ENCODE measurements around the gene MAST3. TPM values are rescaled to one million over a fixed set of nuclear protein-coding genes. Genes with fewer than 3 reads are reported as not detected.

Gene MAST3
- total RNA-seq, 2 donors from 2014 or later, result 30.3 to 31.4 TPM

GRCh38 chr19:18123819-18124218 is 26.2 kb downstream of the MAST3 start:
- Mint-ChIP-seq H3K27ac (no peak overlapping the region), H3K4me1 (ENCODE audit: low read depth in 2 of 2) (peaks cover 25 to 26% of the 10 kb centered on the region in 2 donors), H3K27me3 (no peaks in the 10 kb centered on the region), H3K9me3 (no peaks in the 10 kb centered on the region), H3K4me3 (no peak overlapping the region), H3K36me3 (peaks cover 9% of the 10 kb centered on the region)
- ATAC-seq (no peak), DNase-seq (ENCODE audit: low spot score) (no peak)

DNA sequence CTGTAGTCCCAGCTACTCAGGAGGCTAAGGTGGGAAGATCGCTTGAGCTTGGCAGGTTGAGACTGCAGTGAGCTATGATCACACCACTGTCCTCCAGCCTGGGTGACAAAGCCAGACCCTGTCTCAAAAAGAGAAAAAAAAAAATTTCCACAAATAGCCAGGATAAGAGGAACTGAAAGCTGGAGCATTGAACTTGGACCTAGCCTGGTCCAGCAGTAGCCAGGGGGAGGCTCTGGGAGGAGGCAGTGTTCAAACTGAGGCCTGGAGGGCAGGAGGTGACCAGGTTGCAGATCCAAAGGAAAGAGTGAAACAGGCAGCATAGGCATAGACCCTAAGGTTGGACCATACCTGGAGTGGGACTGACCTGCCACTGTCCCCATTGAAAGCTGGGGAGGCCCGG is 28.5 kb downstream of the MAST3 start:
- peaks cover 10 to 13% of the 10 kb centered on the region in 2 donors for H3K4me1 Mint-ChIP-seq (ENCODE audit: low read depth in 2 of 2)
- no peak overlapping the region for H3K4me3 Mint-ChIP-seq
- no peaks in the 10 kb centered on the region for H3K9me3 Mint-ChIP-seq
- peaks cover 9% of the 10 kb centered on the region for H3K36me3 Mint-ChIP-seq
- ATAC-seq, result no peak
- no peak for DNase-seq (ENCODE audit: low spot score)
- no peaks in the 10 kb centered on the region for H3K27me3 Mint-ChIP-seq
- H3K27ac Mint-ChIP-seq, result peak overlapping the region; percentile 63 to 71

GRCh38 chr19:18128044-18128443 is 30.5 kb downstream of the MAST3 start:
- H3K9me3 Mint-ChIP-seq, result no peaks in the 10 kb centered on the region
- DNase-seq (ENCODE audit: low spot score), result peak; percentile 84
- H3K27ac Mint-ChIP-seq, result peak overlapping the region; percentile 93 to 97
- no peaks in the 10 kb centered on the region for H3K27me3 Mint-ChIP-seq
- ATAC-seq, result peak; percentile 92 to 97
- peaks cover 9% of the 10 kb centered on the region for H3K36me3 Mint-ChIP-seq
- peaks cover 10 to 16% of the 10 kb centered on the region in 2 donors for H3K4me1 Mint-ChIP-seq (ENCODE audit: low read depth in 2 of 2)
- peak overlapping the region; percentile 74 for H3K4me3 Mint-ChIP-seq

DNA sequence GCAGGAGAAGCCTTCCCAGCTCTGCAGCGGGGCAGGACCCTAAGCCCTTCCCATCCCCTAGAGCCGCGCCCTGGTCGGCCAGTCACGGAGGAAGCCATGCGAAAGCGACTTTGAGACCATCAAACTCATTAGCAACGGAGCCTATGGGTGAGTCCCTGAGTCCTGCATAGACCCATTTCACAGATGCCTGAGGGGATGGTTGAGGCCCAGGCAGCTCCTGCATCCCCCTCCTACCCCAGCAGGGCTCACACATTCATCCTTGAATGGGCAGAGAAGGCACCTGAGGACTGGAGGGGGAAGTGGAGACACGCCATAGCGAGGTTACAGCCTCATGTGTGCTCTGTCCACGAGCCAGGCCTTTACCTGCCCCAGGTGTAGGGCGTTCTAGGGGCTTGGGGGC is 31.2 kb downstream of the MAST3 start:
- no peaks in the 10 kb centered on the region for H3K27me3 Mint-ChIP-seq
- peaks cover 9% of the 10 kb centered on the region for H3K36me3 Mint-ChIP-seq
- ATAC-seq (no peak), DNase-seq (ENCODE audit: low spot score) (no peak)
- H3K9me3 Mint-ChIP-seq, result no peaks in the 10 kb centered on the region
- peak overlapping the region; percentile 93 to 97 for H3K27ac Mint-ChIP-seq
- no peak overlapping the region for H3K4me3 Mint-ChIP-seq
- peaks cover 10 to 13% of the 10 kb centered on the region in 2 donors for H3K4me1 Mint-ChIP-seq (ENCODE audit: low read depth in 2 of 2)

GRCh38 chr19:18130523-18131242 is 33.1 kb downstream of the MAST3 start:
- peaks cover 10 to 14% of the 10 kb centered on the region in 2 donors for H3K4me1 Mint-ChIP-seq (ENCODE audit: low read depth in 2 of 2)
- no peak for DNase-seq (ENCODE audit: low spot score)

GRCh38 chr19:18131841-18132596 is 34.4 kb downstream of the MAST3 start:
- Mint-ChIP-seq H3K27me3 (no peaks in the 10 kb centered on the region), H3K36me3 (peaks cover 4% of the 10 kb centered on the region), H3K4me3 (no peak overlapping the region), H3K9me3 (no peaks in the 10 kb centered on the region), H3K27ac (no peak overlapping the region), H3K4me1 (ENCODE audit: low read depth in 2 of 2) (peaks cover 10 to 16% of the 10 kb centered on the region in 2 donors)
- no peak for DNase-seq (ENCODE audit: low spot score)
- no peak for ATAC-seq

More at GRCh38 chr19:18130523-18131242, 33.1 kb downstream of the MAST3 start:
- Mint-ChIP-seq H3K27ac (peak overlapping the region in 1 of 2 donors; percentile 23), H3K36me3 (peaks cover 9% of the 10 kb centered on the region), H3K4me3 (no peak overlapping the region), H3K27me3 (no peaks in the 10 kb centered on the region), H3K9me3 (no peaks in the 10 kb centered on the region)
- ATAC-seq, result no peak

- Mint-ChIP-seq H3K4me1 (ENCODE audit: low read depth in 2 of 2) (peaks cover 0 to 14% of the 10 kb centered on the region in 2 donors), H3K27ac (peak overlapping the region in 1 of 2 donors; percentile 58), H3K36me3 (peaks cover 10% of the 10 kb centered on the region), H3K4me3 (no peak overlapping the region), H3K27me3 (no peaks in the 10 kb centered on the region), H3K9me3 (no peaks in the 10 kb centered on the region)
- no peak for DNase-seq (ENCODE audit: low spot score)
- no peak for ATAC-seq
These were observed 38.4 kb downstream of the MAST3 start for GRCh38 chr19:18135712-18136584.

GRCh38 chr19:18137242-18137641 is 39.7 kb downstream of the MAST3 start:
- Mint-ChIP-seq H3K36me3 (peaks cover 10% of the 10 kb centered on the region), H3K27me3 (no peaks in the 10 kb centered on the region), H3K4me1 (ENCODE audit: low read depth in 2 of 2) (peaks cover 0 to 11% of the 10 kb centered on the region in 2 donors), H3K9me3 (no peaks in the 10 kb centered on the region), H3K27ac (no peak overlapping the region), H3K4me3 (no peak overlapping the region)
- ATAC-seq, result no peak
- no peak for DNase-seq (ENCODE audit: low spot score)

GRCh38 chr19:18137657-18138339 is 40.2 kb downstream of the MAST3 start:
- Mint-ChIP-seq H3K36me3 (peaks cover 10% of the 10 kb centered on the region), H3K27me3 (no peaks in the 10 kb centered on the region), H3K4me3 (no peak overlapping the region), H3K4me1 (ENCODE audit: low read depth in 2 of 2) (peaks cover 0 to 11% of the 10 kb centered on the region in 2 donors), H3K27ac (no peak overlapping the region), H3K9me3 (no peaks in the 10 kb centered on the region)
- ATAC-seq (no peak), DNase-seq (ENCODE audit: low spot score) (no peak)

GRCh38 chr19:18140473-18140872 is 42.9 kb downstream of the MAST3 start:
- Mint-ChIP-seq H3K4me1 (ENCODE audit: low read depth in 2 of 2) (peaks cover 0 to 8% of the 10 kb centered on the region in 2 donors), H3K27ac (peak overlapping the region in 1 of 2 donors; percentile 8), H3K9me3 (no peaks in the 10 kb centered on the region), H3K36me3 (peaks cover 10% of the 10 kb centered on the region), H3K4me3 (no peak overlapping the region), H3K27me3 (no peaks in the 10 kb centered on the region)
- ATAC-seq (no peak), DNase-seq (ENCODE audit: low spot score) (no peak)

GRCh38 chr19:18141031-18141430 is 43.5 kb downstream of the MAST3 start:
- Mint-ChIP-seq H3K27ac (no peak overlapping the region), H3K4me3 (no peak overlapping the region), H3K27me3 (no peaks in the 10 kb centered on the region), H3K9me3 (no peaks in the 10 kb centered on the region), H3K36me3 (peaks cover 10% of the 10 kb centered on the region), H3K4me1 (ENCODE audit: low read depth in 2 of 2) (peaks cover 0 to 6% of the 10 kb centered on the region in 2 donors)
- ATAC-seq (no peak), DNase-seq (ENCODE audit: low spot score) (no peak)

DNA sequence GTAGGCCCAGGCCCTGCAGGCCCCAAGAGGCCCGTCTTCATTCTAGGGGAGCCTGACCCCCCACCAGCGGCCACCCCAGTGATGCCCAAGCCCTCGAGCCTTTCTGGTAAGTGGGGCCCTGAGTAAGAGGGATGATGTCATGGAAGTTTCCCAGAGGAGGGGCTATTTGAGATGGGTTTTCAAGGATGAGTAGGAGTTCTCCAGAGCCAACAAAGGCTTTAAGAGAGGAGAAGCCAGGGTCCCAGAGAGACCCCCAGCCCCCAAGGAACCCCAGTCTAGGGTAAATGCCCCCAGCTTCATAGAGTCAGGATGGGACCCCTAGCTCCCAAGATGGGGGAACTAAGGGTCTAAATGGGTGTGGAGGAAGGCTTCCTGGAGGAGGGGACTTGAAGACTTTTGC is 46.3 kb downstream of the MAST3 start:
- no peak overlapping the region for H3K4me3 Mint-ChIP-seq
- peaks cover 8% of the 10 kb centered on the region for H3K36me3 Mint-ChIP-seq
- H3K4me1 Mint-ChIP-seq (ENCODE audit: low read depth in 2 of 2), result peaks cover 12 to 13% of the 10 kb centered on the region in 2 donors
- H3K27ac Mint-ChIP-seq, result peak overlapping the region in 1 of 2 donors; percentile 41
- ATAC-seq, result no peak
- no peaks in the 10 kb centered on the region for H3K27me3 Mint-ChIP-seq
- no peaks in the 10 kb centered on the region for H3K9me3 Mint-ChIP-seq
- DNase-seq (ENCODE audit: low spot score), result no peak

DNA sequence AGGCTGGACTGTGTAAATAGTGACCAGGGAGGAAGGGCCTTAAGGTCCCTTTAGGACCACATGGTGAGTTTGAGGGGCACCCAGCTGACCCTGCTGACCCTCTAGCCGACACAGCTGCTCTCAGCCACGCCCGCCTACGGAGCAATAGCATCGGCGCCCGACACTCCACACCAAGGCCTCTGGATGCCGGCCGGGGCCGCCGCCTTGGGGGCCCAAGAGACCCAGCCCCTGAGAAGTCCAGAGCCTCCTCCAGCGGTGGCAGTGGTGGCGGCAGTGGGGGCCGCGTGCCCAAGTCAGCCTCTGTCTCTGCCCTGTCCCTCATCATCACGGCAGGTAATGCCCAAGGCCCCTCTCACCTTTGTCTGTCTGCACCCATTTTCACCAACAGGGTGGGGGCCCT is 46.8 kb downstream of the MAST3 start:
- peak overlapping the region in 1 of 2 donors; percentile 41 for H3K27ac Mint-ChIP-seq
- no peak for ATAC-seq
- H3K27me3 Mint-ChIP-seq, result no peaks in the 10 kb centered on the region

More for the DNA sequence above, 46.8 kb downstream of the MAST3 start:
- Mint-ChIP-seq H3K4me1 (ENCODE audit: low read depth in 2 of 2) (peaks cover 10 to 12% of the 10 kb centered on the region in 2 donors), H3K9me3 (no peaks in the 10 kb centered on the region), H3K4me3 (no peak overlapping the region), H3K36me3 (peaks cover 5% of the 10 kb centered on the region)
- no peak for DNase-seq (ENCODE audit: low spot score)
